Measurements from ENCODE around the gene TRO. TPM values are rescaled to one million over a fixed set of nuclear protein-coding genes. Genes with fewer than 3 reads are reported as not detected.
A peak's percentile ranks its signal among the peaks of the same experiment; 100 is the strongest.

Gene TRO, protein sequence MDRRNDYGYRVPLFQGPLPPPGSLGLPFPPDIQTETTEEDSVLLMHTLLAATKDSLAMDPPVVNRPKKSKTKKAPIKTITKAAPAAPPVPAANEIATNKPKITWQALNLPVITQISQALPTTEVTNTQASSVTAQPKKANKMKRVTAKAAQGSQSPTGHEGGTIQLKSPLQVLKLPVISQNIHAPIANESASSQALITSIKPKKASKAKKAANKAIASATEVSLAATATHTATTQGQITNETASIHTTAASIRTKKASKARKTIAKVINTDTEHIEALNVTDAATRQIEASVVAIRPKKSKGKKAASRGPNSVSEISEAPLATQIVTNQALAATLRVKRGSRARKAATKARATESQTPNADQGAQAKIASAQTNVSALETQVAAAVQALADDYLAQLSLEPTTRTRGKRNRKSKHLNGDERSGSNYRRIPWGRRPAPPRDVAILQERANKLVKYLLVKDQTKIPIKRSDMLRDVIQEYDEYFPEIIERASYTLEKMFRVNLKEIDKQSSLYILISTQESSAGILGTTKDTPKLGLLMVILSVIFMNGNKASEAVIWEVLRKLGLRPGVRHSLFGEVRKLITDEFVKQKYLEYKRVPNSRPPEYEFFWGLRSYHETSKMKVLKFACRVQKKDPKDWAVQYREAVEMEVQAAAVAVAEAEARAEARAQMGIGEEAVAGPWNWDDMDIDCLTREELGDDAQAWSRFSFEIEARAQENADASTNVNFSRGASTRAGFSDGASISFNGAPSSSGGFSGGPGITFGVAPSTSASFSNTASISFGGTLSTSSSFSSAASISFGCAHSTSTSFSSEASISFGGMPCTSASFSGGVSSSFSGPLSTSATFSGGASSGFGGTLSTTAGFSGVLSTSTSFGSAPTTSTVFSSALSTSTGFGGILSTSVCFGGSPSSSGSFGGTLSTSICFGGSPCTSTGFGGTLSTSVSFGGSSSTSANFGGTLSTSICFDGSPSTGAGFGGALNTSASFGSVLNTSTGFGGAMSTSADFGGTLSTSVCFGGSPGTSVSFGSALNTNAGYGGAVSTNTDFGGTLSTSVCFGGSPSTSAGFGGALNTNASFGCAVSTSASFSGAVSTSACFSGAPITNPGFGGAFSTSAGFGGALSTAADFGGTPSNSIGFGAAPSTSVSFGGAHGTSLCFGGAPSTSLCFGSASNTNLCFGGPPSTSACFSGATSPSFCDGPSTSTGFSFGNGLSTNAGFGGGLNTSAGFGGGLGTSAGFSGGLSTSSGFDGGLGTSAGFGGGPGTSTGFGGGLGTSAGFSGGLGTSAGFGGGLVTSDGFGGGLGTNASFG (N-terminal part only)
- 49.8 and 53.7 TPM in 2 replicates for total RNA-seq (2014; rRNA removed; shearing (Covaris generic))

DNA sequence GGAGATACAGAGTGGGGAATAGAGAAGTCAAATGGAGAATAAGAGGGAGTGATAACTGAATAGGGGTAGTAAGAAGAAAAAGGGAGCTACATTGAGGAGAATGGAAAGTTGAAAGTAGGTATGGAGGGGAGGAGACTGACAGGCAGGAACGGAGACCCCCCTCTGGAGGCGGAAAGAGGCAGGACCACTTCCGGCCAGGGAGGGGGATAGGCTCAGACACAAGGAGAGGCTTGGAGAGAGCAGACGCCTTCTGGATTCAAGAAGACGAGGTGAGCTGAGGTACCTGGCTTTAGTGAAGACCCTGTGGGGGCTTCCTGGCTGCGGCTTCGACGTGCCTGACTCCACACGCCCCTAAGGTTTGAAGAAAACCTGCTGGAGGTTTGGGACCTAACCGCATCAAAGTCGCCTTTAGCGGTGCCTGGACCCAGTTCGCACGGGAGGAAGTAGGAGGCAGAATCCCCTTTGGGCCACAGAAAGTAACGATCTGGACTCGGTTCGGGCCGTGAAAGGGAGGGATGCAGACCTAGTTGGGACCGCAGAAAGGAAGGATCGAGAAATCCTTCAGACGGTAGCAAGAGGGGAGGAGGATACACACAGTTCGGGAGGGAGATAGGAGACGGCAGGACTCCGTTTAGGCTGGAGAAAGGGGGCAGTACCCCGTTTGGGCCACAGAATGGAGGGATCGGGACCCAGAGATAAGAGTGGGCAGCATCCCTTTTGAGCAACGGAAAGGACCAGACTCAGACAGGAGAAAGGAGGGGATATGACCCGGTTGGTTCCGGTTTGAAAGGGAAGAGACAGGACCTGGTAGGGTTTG, at the start of gene TRO:
Gene TRO (plus strand): TSS at position 215 of the 817 bp plus-strand sequence. CDS start 1,423 bp downstream, outside the sequence.
- Histone ChIP-seq H3K36me3 (replicated peaks; ENCODE audit: control insufficient read depth, insufficient read depth, low read length) (peaks cover 12% of the 10 kb centered on the region), H3K4me3 (ENCODE audit: insufficient read depth, low read depth, low read length) (peak within 1 kb of the TSS; percentile 82), H3K27me3 (ENCODE audit: control insufficient read depth, insufficient read depth, low read length) (no peaks in the 10 kb centered on the region)
- DNase-seq: peak; percentile 40

DNA sequence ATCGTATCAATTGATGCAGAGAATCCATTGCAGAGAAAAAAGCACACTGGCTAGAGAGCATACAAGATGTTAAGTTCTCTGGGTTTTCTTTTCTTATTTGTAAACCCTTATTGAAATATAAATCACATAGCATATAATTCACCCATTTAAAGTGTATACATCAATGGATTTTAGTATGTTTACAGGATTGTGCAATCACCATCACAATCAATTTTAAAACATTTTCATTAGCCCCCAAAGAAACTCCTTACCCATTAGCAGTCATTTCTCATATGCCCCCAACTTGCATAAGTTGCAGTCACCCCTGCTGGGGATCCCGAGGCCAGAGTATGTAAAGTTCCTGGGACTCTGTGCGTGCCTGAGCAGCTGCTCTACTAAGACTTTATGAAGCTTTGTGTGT, 34.9 kb upstream of the TRO start:
- no peaks in the 10 kb centered on the region for H3K27me3 ChIP-seq (ENCODE audit: control insufficient read depth, insufficient read depth, low read length)
- H3K4me3 ChIP-seq (ENCODE audit: insufficient read depth, low read depth, low read length): no peak overlapping the region
- H3K36me3 ChIP-seq (replicated peaks; ENCODE audit: control insufficient read depth, insufficient read depth, low read length): no peaks in the 10 kb centered on the region
- DNase-seq: no peak

DNA sequence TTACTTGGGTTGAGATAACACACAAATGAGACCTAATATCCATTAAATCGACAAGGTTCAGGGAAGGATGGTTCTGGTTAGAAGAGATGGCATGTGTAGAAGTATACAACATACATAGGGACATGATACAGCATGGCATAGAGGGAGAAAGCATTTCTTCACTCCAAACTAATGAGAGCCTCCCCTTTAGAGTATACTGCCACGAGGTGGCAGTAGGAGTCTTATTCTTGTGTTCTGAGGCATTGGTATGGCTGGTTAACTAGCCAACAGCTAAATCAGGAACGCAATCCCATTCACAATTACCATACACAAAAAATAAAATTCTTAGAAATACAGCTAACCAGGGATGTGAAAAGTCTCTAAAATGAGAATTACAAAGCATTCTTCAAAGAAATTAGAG, 29.1 kb upstream of the TRO start:
- H3K4me3 ChIP-seq (ENCODE audit: insufficient read depth, low read depth, low read length): no peak overlapping the region
- no peaks in the 10 kb centered on the region for H3K36me3 ChIP-seq (replicated peaks; ENCODE audit: control insufficient read depth, insufficient read depth, low read length)
- DNase-seq: peak; percentile 20
- no peaks in the 10 kb centered on the region for H3K27me3 ChIP-seq (ENCODE audit: control insufficient read depth, insufficient read depth, low read length)

DNA sequence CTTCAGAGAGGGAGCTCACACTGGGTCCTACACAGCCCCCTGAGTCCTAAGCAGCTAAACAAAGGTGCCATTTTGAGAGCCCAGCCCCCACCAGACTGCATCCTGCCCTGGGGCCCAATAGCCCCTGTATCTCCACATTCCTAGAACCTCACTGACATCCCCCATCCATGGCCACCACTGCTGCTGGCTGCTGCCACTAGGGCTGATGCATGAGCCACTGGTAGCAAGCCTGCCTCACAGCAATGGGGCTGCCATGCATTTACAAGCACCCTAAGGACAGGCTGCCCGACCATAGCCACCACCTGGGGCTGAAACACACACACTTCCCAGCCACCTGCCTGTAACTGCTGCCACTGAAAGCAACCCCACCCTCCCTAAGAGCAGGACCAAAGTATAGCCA, 26.5 kb upstream of the TRO start:
- no peak overlapping the region for H3K4me3 ChIP-seq (ENCODE audit: insufficient read depth, low read depth, low read length)
- DNase-seq: no peak
- no peaks in the 10 kb centered on the region for H3K36me3 ChIP-seq (replicated peaks; ENCODE audit: control insufficient read depth, insufficient read depth, low read length)

DNA sequence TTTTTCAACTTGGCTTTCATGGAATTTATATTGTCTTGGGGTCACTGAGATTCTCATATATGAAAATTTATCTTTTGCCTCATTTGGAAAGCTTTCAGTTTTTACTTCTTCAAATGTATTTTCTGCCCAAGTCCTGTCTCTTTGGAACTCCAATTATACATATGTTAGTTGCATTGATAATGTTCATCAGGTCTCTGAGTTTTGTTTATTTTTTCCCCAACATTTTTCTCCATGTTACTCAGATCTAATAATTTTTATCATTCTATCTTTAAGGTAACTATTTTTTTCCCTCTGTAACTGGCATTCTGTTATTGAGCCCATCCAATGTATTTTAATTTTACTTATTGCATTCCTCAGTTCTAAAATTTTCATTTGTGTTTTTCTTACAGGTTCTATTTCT, 10.7 kb upstream of the TRO start:
- H3K4me3 ChIP-seq (ENCODE audit: insufficient read depth, low read depth, low read length): no peak overlapping the region
- no peaks in the 10 kb centered on the region for H3K27me3 ChIP-seq (ENCODE audit: control insufficient read depth, insufficient read depth, low read length)
- no peaks in the 10 kb centered on the region for H3K36me3 ChIP-seq (replicated peaks; ENCODE audit: control insufficient read depth, insufficient read depth, low read length)
- DNase-seq: no peak

More for the DNA sequence above, 26.5 kb upstream of the TRO start:
- H3K27me3 ChIP-seq (ENCODE audit: control insufficient read depth, insufficient read depth, low read length): no peaks in the 10 kb centered on the region

DNA sequence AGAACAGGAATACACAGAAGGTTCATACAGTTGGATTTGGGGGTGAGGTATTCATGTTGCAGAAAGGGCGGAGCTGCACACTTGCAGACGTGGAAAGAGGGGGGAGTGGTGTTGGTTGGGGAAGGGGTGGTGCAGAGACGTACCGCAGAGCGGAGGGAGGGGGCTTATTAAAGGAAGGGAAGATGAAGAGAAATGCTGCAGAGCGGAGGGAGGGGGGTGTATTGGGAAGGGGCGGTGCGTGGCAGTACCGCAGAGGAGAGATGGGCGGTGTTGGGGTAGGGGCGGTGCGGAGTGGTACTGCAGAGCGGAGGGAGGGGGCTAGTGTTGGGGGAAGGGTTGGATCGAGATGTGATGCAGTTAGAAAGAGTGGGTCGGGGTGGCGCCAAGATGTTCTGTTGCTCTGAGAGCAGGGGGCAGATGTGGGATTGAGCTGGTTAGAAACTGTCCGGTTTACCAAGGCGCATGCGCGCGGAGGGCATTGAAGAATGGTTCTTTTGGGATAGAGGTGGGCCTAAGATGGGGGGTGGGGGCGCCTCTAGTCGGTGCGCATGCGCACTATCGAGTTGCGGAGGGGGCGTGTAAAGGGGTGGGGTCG, 900 bp downstream of the TRO start:
- Histone ChIP-seq H3K4me3 (ENCODE audit: insufficient read depth, low read depth, low read length) (peak overlapping the region; percentile 82), H3K27me3 (ENCODE audit: control insufficient read depth, insufficient read depth, low read length) (no peaks in the 10 kb centered on the region), H3K36me3 (replicated peaks; ENCODE audit: control insufficient read depth, insufficient read depth, low read length) (peaks cover 13% of the 10 kb centered on the region)
- peak; percentile 73 for DNase-seq

DNA sequence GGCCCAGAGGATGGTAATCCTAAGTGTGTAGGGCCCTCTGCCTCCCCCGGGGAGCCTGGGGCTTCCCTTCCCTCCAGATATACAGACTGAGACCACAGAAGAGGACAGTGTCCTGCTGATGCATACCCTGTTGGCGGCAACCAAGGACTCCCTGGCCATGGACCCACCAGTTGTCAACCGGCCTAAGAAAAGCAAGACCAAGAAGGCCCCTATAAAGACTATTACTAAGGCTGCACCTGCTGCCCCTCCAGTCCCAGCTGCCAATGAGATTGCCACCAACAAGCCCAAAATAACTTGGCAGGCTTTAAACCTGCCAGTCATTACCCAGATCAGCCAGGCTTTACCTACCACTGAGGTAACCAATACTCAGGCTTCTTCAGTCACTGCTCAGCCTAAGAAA, 1.9 kb downstream of the TRO start:
- Histone ChIP-seq H3K27me3 (ENCODE audit: control insufficient read depth, insufficient read depth, low read length) (no peaks in the 10 kb centered on the region), H3K36me3 (replicated peaks; ENCODE audit: control insufficient read depth, insufficient read depth, low read length) (peaks cover 15% of the 10 kb centered on the region), H3K4me3 (ENCODE audit: insufficient read depth, low read depth, low read length) (no peak overlapping the region)
- no peak for DNase-seq

DNA sequence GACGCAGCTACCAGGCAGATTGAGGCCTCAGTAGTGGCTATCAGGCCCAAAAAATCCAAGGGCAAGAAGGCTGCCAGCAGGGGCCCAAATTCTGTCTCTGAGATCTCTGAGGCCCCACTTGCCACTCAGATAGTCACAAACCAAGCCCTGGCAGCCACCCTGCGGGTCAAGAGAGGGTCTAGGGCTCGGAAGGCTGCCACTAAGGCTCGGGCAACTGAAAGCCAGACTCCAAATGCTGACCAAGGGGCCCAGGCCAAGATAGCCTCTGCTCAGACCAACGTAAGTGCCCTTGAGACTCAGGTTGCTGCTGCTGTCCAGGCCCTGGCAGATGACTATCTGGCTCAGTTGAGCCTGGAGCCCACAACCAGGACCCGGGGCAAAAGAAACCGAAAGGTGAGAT, 2.8 kb downstream of the TRO start:
- no peak overlapping the region for H3K4me3 ChIP-seq (ENCODE audit: insufficient read depth, low read depth, low read length)
- DNase-seq: no peak
- H3K36me3 ChIP-seq (replicated peaks; ENCODE audit: control insufficient read depth, insufficient read depth, low read length): peaks cover 15% of the 10 kb centered on the region
- H3K27me3 ChIP-seq (ENCODE audit: control insufficient read depth, insufficient read depth, low read length): no peaks in the 10 kb centered on the region

DNA sequence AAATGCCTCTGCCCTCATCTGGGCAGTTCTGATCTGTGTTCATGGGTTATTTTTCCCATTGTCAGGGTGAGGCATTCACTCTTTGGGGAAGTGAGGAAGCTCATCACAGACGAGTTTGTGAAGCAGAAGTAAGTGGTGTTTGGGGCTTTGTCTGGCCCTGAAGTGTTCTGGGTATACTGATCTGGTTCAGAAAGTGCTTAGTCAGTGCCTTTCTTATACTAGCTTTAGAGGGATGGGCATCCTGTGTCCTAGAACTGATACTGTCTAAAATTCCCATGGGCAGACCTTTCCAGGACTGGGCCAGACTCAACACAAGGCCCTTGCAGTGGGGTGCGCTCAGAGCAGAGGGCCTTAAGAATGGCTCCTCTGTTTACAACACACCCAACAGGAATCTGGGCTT, 6.4 kb downstream of the TRO start:
- no peaks in the 10 kb centered on the region for H3K27me3 ChIP-seq (ENCODE audit: control insufficient read depth, insufficient read depth, low read length)
- no peak overlapping the region for H3K4me3 ChIP-seq (ENCODE audit: insufficient read depth, low read depth, low read length)
- DNase-seq: peak; percentile 0
- H3K36me3 ChIP-seq (replicated peaks; ENCODE audit: control insufficient read depth, insufficient read depth, low read length): peaks cover 32% of the 10 kb centered on the region

DNA sequence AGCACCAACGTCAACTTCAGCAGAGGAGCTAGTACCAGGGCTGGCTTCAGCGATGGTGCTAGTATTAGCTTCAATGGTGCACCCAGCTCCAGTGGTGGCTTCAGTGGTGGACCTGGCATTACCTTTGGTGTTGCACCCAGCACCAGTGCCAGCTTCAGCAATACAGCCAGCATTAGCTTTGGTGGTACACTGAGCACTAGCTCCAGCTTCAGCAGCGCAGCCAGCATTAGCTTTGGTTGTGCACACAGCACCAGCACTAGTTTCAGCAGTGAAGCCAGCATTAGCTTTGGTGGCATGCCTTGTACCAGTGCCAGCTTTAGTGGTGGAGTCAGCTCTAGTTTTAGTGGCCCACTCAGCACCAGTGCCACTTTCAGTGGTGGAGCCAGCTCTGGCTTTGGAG, 8.3 kb downstream of the TRO start:
- Histone ChIP-seq H3K27me3 (ENCODE audit: control insufficient read depth, insufficient read depth, low read length) (no peaks in the 10 kb centered on the region), H3K36me3 (replicated peaks; ENCODE audit: control insufficient read depth, insufficient read depth, low read length) (peaks cover 27% of the 10 kb centered on the region), H3K4me3 (ENCODE audit: insufficient read depth, low read depth, low read length) (no peak overlapping the region)
- peak; percentile 1 for DNase-seq

DNA sequence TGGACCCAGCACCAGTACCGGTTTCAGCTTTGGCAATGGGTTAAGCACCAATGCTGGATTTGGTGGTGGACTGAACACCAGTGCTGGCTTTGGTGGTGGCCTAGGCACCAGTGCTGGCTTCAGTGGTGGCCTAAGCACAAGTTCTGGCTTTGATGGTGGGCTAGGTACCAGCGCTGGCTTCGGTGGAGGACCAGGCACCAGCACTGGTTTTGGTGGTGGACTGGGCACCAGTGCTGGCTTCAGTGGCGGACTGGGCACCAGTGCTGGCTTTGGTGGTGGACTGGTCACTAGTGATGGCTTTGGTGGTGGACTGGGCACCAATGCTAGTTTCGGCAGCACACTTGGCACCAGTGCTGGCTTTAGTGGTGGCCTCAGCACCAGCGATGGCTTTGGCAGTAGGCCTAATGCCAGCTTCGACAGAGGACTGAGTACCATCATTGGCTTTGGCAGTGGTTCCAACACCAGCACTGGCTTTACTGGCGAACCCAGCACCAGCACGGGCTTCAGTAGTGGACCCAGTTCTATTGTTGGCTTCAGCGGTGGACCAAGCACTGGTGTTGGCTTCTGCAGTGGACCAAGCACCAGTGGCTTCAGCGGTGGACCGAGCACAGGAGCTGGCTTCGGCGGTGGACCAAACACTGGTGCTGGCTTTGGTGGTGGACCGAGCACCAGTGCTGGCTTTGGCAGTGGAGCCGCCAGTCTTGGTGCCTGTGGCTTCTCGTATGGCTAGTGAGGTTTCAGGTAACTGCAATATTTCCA, 9.8 kb downstream of the TRO start:
- H3K4me3 ChIP-seq (ENCODE audit: insufficient read depth, low read depth, low read length): no peak overlapping the region
- H3K36me3 ChIP-seq (replicated peaks; ENCODE audit: control insufficient read depth, insufficient read depth, low read length): peaks cover 22% of the 10 kb centered on the region
- no peaks in the 10 kb centered on the region for H3K27me3 ChIP-seq (ENCODE audit: control insufficient read depth, insufficient read depth, low read length)
- DNase-seq: no peak

DNA sequence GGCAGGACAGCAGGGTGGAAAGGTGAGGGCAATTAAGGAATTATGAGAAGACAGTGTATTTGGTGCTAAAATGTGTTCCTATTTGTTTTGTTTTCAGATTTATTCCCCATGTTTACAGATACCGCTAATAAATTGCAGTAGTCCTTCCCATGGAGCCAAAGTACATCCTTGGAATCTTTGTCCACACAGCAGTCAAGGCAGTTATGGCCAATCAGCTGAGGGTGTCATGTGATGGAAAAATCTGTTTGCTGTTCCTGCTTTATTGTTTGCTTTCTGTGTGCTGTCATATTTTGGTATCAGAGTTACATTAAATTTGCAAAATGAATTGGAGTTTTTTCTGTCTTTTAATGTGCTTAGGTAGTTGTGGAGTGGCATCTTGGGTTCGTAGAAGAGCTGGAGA, 10.5 kb downstream of the TRO start:
- Histone ChIP-seq H3K36me3 (replicated peaks; ENCODE audit: control insufficient read depth, insufficient read depth, low read length) (peaks cover 20% of the 10 kb centered on the region), H3K27me3 (ENCODE audit: control insufficient read depth, insufficient read depth, low read length) (no peaks in the 10 kb centered on the region), H3K4me3 (ENCODE audit: insufficient read depth, low read depth, low read length) (no peak overlapping the region)
- DNase-seq: no peak

Data from H7 (cell line).